ENCODE data around the gene DHRS13. TPM values are rescaled to one million over a fixed set of nuclear protein-coding genes. Genes with fewer than 3 reads are reported as not detected.

The DHRS13 gene
- polyA plus RNA-seq, 3 donors = 3.7 to 4.5 (median 3.8) TPM

- TF ChIP-seq, protein P1, sequence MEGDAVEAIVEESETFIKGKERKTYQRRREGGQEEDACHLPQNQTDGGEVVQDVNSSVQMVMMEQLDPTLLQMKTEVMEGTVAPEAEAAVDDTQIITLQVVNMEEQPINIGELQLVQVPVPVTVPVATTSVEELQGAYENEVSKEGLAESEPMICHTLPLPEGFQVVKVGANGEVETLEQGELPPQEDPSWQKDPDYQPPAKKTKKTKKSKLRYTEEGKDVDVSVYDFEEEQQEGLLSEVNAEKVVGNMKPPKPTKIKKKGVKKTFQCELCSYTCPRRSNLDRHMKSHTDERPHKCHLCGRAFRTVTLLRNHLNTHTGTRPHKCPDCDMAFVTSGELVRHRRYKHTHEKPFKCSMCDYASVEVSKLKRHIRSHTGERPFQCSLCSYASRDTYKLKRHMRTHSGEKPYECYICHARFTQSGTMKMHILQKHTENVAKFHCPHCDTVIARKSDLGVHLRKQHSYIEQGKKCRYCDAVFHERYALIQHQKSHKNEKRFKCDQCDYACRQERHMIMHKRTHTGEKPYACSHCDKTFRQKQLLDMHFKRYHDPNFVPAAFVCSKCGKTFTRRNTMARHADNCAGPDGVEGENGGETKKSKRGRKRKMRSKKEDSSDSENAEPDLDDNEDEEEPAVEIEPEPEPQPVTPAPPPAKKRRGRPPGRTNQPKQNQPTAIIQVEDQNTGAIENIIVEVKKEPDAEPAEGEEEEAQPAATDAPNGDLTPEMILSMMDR (IDR thresholded peaks at IDR 0.05) = no peak
- no peaks in the 10 kb centered on the region for H3K79me2 ChIP-seq (ENCODE audit: insufficient read depth, low read length)
- no peak overlapping the region for H3K27ac ChIP-seq (ENCODE audit: low read depth in 1 of 2, low read length in 2 of 2)
- no peaks in the 10 kb centered on the region for H3K9me3 ChIP-seq (replicated peaks in 1 of 2; ENCODE audit: control insufficient read depth in 1 of 2, insufficient read depth in 1 of 2, low read length in 2 of 2)
- H3K4me3 ChIP-seq (replicated peaks in 1 of 3; ENCODE audit: low read depth in 2 of 3, low read length in 3 of 3) = no peak overlapping the region
- H3K36me3 ChIP-seq (replicated peaks in 1 of 2; ENCODE audit: control insufficient read depth in 1 of 2, insufficient read depth in 2 of 2, low read length in 2 of 2) = peaks cover 8 to 11% of the 10 kb centered on the region in 2 donors
- H3K4me1 Mint-ChIP-seq = peaks cover 8% of the 10 kb centered on the region
- no peak for DNase-seq
- H3K27me3 ChIP-seq (ENCODE audit: control insufficient read depth in 2 of 2, insufficient read depth in 2 of 2, low read length in 2 of 2) = no peaks in the 10 kb centered on the region
- 86% methylated on average over 6 of the region's 11 CpGs for WGBS (ENCODE audit: insufficient coverage)
- peaks cover 6 to 14% of the 10 kb centered on the region in 2 donors for H3K36me3 Mint-ChIP-seq
- no peak overlapping the region for H3K9ac ChIP-seq (ENCODE audit: insufficient read depth, low read length, poor library complexity, severe bottlenecking)
- H4K20me1 ChIP-seq (ENCODE audit: insufficient read depth, low read length) = no peaks in the 10 kb centered on the region
- peak overlapping the region in 1 of 7 donors; percentile 26 for H3K27ac Mint-ChIP-seq
- peak overlapping the region; percentile 62 for H2AFZ ChIP-seq (ENCODE audit: insufficient read depth, low read depth, low read length, poor library complexity, severe bottlenecking)
- H3K4me3 Mint-ChIP-seq = no peak overlapping the region
- H3K27me3 Mint-ChIP-seq (ENCODE audit: low read depth in 3 of 3) = peaks cover 0 to 2% (median 2%) of the 10 kb centered on the region in 3 donors
- intact Hi-C loops (cut with micrococcal nuclease) = no loop called here
- no peaks in the 10 kb centered on the region for H3K9me3 Mint-ChIP-seq
- H3K4me2 ChIP-seq (replicated peaks; ENCODE audit: extremely low read depth, low read length, poor library complexity, severe bottlenecking) = no peak overlapping the region
- H3K4me1 ChIP-seq (ENCODE audit: control insufficient read depth in 1 of 2, insufficient read depth in 2 of 2, low read length in 2 of 2) = peaks cover 3 to 9% of the 10 kb centered on the region in 2 donors
Measured at GRCh38 chr17:28864991-28865849, 37.7 kb downstream of the DHRS13 start.

- Mint-ChIP-seq H3K4me3 (no peak overlapping the region), H3K36me3 (peaks cover 14 to 27% of the 10 kb centered on the region in 2 donors), H3K27ac (no peak overlapping the region), H3K4me1 (peaks cover 8% of the 10 kb centered on the region), H3K9me3 (no peaks in the 10 kb centered on the region), H3K27me3 (ENCODE audit: low read depth in 3 of 3) (peaks cover 0 to 2% (median 0%) of the 10 kb centered on the region in 3 donors)
- peaks cover 3 to 9% of the 10 kb centered on the region in 2 donors for H3K4me1 ChIP-seq (ENCODE audit: control insufficient read depth in 1 of 2, insufficient read depth in 2 of 2, low read length in 2 of 2)
- H3K27me3 ChIP-seq (ENCODE audit: control insufficient read depth in 2 of 2, insufficient read depth in 2 of 2, low read length in 2 of 2) = no peaks in the 10 kb centered on the region
- no peak overlapping the region for H2AFZ ChIP-seq (ENCODE audit: insufficient read depth, low read depth, low read length, poor library complexity, severe bottlenecking)
- TF ChIP-seq, protein P1 (IDR thresholded peaks at IDR 0.05) = no peak
- H3K9me3 ChIP-seq (replicated peaks in 1 of 2; ENCODE audit: control insufficient read depth in 1 of 2, insufficient read depth in 1 of 2, low read length in 2 of 2) = no peaks in the 10 kb centered on the region
- H3K4me2 ChIP-seq (replicated peaks; ENCODE audit: extremely low read depth, low read length, poor library complexity, severe bottlenecking) = no peak overlapping the region
- DNase-seq = no peak
- WGBS (ENCODE audit: insufficient coverage) = no CpG with 5 or more reads among the region's 1 CpG
- H3K27ac ChIP-seq (ENCODE audit: low read depth in 1 of 2, low read length in 2 of 2) = no peak overlapping the region
- H3K9ac ChIP-seq (ENCODE audit: insufficient read depth, low read length, poor library complexity, severe bottlenecking) = no peak overlapping the region
- peaks cover 16 to 22% of the 10 kb centered on the region in 2 donors for H3K36me3 ChIP-seq (replicated peaks in 1 of 2; ENCODE audit: control insufficient read depth in 1 of 2, insufficient read depth in 2 of 2, low read length in 2 of 2)
- H3K79me2 ChIP-seq (ENCODE audit: insufficient read depth, low read length) = no peaks in the 10 kb centered on the region
- intact Hi-C loops (cut with micrococcal nuclease) = no loop called here
- H3K4me3 ChIP-seq (replicated peaks in 1 of 3; ENCODE audit: low read depth in 2 of 3, low read length in 3 of 3) = no peak overlapping the region
- H4K20me1 ChIP-seq (ENCODE audit: insufficient read depth, low read length) = no peaks in the 10 kb centered on the region
Measured at GRCh38 chr17:28863953-28864352, 38.9 kb downstream of the DHRS13 start.
